T47D (cell line): ENCODE measurements around the gene LYVE1.

Source experiments
- DNase-seq, 2 experiments: peaks; one replicate each; pipeline versions ENCODE4 v3.0.0 to v3.0.0-alpha.2; 2011 to 2012; ENCODE audit warnings: low read depth in 1 of 2, low spot score in 1 of 2
- JUND ChIP-seq: IDR thresholded peaks from 2 replicates; pipeline ENCODE4 v1.6.1; 2012; ENCODE audit warnings: low read depth
- in situ Hi-C: cut with HindIII; loops from 2 replicates; pipeline ENCODE4 v1.10.0; 2016; ENCODE audit warnings: low sequenced_read_pairs, low pct_unique_long_range_greater_than_20kb

LYVE1 gene

DNA sequence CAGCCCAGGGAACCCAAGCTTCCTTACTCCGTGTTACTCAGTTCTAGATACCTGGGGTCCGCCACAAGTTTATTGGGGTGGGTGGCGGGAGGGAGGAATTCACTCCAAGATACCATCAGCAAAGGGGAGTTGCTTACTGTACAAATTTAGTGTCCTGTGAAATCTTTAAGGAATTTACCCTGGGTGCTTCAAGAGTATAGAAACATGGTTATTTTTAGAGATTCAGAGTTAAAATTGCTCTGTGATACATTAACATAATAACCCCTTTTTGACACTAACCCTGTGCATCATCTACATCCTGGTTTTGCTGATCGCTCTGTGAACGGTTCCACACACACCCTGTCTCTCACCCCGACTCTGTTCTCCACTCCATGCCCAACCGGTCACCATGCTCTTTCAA is 18.9 kb upstream of the LYVE1 start:
- in situ Hi-C loops: no loop called here
- DNase-seq: no peak
- no peak for TF ChIP-seq JUND

GRCh38 chr11:10584071-10584501 is 15.6 kb upstream of the LYVE1 start:
- in situ Hi-C loops: no loop called here
- DNase-seq: no peak
- no peak for TF ChIP-seq JUND

DNA sequence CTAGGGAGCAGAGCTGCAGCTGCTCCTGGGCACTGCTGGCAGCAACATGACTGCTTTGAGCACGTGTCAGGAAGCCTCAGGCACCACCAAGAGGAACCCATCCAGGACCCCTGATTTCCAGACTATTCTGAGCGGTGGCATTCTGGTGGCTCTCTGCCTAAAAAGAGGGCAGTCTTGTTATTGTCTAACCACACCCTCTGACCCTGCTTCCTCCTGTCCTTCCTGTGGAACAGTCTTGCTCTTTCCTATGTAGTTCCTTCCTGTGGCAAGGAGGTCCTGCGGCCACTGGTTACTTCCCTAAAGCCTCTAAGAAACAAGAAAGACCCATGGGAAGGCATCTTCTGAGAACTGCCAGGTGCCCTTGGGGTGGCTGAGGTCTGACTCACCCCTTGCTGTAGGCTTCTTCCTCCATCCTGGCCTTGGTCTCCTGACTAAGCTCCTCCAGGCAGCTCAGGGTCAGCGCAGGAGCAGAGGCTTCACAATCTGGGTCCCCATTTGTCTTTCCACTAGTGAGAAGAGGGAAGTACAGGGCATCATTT is 13.1 kb upstream of the LYVE1 start:
- in situ Hi-C loops: no loop called here
- no peak for TF ChIP-seq JUND
- no peak for DNase-seq

- TF ChIP-seq JUND: no peak
- in situ Hi-C loops: no loop called here
- no peak for DNase-seq
Measured at GRCh38 chr11:10580623-10581022, 12.2 kb upstream of the LYVE1 start.

- TF ChIP-seq JUND: no peak
- no peak for DNase-seq
- in situ Hi-C loops: no loop called here
Measured at GRCh38 chr11:10579700-10580099, 11.2 kb upstream of the LYVE1 start.

GRCh38 chr11:10576035-10576398 is 7.6 kb upstream of the LYVE1 start:
- in situ Hi-C loops: no loop called here
- TF ChIP-seq JUND: no peak
- DNase-seq: no peak

DNA sequence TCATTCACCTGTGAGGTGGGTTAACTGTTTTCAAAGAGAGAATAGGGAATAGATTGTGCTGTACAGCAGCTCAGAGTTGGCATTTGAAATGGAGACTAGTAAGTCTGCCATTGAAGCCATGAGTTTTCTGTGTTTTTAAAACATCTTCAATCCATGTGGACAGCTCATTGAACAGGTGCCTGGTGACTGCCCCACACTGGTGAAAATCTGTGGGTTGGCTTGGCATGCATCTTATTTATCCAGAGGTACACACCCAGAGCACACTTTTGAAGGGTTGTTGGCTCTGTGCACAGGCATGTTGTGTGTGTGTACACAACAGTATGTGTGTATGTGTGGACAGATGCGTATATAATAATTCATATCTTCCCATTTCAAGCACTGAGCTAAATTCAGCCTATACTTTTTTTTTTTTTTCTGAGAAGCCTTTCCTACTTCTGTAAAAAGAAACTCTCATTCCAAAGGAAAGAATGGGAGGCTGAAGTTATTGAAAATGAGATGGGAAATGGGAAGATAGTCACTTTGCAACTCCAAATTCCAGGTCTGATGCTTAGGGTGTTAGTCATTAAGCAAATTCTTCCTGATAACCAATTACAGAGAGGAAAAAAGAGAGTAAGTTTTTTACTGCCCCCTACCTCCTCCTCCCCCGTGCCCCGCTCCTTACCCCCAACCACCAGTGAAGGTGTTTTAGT is 7.0 kb upstream of the LYVE1 start:
- TF ChIP-seq JUND: no peak
- no peak for DNase-seq
- in situ Hi-C loops: no loop called here

GRCh38 chr11:10573556-10573955 is 5.1 kb upstream of the LYVE1 start:
- TF ChIP-seq JUND: no peak
- in situ Hi-C loops: no loop called here
- no peak for DNase-seq

- in situ Hi-C loops: no loop called here
- DNase-seq: no peak
Measured at GRCh38 chr11:10573028-10573427, 4.6 kb upstream of the LYVE1 start.

GRCh38 chr11:10572533-10572932 is 4.1 kb upstream of the LYVE1 start:
- in situ Hi-C loops: no loop called here
- TF ChIP-seq JUND: no peak
- DNase-seq: no peak

More at GRCh38 chr11:10573028-10573427, 4.6 kb upstream of the LYVE1 start:
- no peak for TF ChIP-seq JUND

DNA sequence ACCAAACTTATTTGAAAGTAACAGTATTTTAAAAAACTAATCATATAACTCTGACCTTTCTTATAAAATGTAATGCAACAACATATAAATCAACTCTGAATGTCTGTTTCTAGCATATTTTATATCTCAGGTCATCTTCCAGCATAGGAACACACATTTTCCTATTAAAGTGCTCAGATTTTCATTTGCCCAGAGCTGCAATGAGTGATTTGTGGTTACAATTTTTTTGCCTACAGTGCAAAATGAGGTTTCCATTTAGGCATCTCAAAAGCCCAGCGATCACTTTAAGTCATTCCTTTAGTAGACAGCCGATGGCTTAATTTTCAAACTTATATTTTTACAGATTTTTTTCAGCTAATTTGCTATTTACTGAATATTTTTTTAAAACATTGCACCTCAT is 1.0 kb downstream of the LYVE1 start:
- TF ChIP-seq JUND: no peak
- in situ Hi-C loops: no loop called here
- DNase-seq: no peak

- DNase-seq: no peak
- in situ Hi-C loops: no loop called here
- no peak for TF ChIP-seq JUND
Measured at GRCh38 chr11:10566257-10566957, 2.1 kb downstream of the LYVE1 start.

GRCh38 chr11:10565493-10565892 is 3.0 kb downstream of the LYVE1 start:
- no peak for DNase-seq
- in situ Hi-C loops: no loop called here

More at GRCh38 chr11:10565493-10565892, 3.0 kb downstream of the LYVE1 start:
- TF ChIP-seq JUND: no peak
